G401.6 (cell line): ENCODE results near the gene ECI2.
"Not testable (repeated sequence)": the region's sequence is repeated elsewhere in the genome, so short reads cannot be mapped to it uniquely, and the experiment has no call there.

Source experiments
- FAIRE-seq: peaks from 2 replicates; lab custom pipeline; 2012; peaks lifted over from hg19 to GRCh38; lab: Jason Lieb, UNC

Gene ECI2

DNA sequence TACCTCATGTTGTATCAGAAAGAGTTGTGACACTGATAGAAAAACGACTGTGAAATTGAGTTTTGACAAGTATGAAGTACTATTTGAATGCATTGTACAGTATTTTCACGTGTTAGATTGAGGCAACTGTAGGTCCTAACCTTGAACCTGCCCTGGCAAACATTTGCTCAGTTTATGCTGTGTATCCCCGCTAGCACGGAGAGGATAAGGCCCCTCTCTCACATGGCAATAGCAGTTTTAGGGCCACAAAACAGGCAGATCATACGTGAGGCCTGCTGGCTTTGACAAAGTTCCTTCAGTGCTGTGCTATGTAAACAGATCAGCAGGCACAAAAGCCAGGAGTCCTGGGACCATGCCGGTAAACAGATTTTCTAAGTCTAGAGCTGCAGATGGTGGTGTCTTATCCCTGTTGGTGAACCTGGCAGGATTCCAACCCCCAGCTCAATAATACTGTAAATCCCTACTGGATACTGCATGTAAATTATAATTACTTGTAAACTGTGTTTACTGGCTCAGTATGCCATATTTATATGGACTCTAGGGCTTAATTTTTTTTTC lies 32.6 kb downstream of the ECI2 start:
- FAIRE-seq: no peak

DNA sequence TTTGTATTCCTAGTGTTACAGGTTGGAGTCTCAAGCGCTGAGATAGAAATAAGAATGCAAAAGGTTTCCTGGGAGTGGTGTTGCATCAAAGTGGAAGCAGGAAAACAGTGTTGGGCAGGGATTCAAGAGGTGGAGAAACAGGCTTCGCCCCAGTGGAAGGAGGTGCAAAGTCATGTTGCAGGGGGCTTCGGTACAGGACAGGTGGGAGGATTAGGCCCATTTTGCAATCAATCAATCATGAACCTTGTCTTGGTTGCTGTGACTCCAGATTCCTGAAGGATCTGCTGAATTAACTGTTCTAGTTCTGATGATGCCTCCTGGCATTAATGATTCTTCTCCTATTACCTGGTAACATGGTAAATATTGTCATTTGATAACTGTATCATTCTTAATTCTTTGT lies 34.1 kb downstream of the ECI2 start:
- no peak for FAIRE-seq

DNA sequence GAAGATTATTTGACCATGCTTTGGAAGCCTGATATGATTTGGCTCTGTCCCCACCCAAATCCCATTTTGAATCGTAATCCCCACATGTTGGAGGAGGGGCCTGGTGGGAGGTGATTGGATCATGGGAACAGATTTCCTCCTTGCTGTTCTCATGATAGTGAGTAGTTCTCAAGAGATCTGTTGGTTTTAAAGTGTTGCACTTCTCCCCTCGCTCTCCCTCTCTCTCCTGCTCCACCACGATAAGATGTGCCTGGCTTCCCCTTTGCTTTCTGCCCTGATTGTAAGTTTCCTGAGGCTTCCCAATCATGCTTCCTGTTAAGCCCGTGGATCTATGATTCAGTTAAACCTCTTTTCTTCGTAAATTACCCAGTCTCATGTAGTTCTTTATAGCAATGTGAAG lies 34.7 kb downstream of the ECI2 start:
- no peak for FAIRE-seq

DNA sequence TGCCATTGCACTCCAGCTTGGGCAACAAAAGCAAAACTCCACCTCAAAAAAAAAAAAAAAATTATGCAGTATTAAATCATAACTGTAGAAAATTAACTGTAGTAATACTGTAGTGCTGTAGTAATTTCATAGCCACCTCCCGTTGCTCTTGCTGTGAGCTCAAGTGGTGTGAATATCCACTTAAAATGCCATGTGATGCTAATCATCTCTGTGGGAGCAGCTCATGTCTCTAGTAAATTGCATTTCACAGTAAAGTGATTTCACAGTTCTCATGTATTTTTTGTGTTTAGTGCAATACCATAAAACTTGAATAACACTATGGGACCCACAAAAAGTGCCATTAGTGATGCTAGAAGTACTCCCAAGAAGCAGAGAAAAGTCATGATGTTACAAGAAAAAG lies 42.1 kb downstream of the ECI2 start:
- FAIRE-seq: no peak

DNA sequence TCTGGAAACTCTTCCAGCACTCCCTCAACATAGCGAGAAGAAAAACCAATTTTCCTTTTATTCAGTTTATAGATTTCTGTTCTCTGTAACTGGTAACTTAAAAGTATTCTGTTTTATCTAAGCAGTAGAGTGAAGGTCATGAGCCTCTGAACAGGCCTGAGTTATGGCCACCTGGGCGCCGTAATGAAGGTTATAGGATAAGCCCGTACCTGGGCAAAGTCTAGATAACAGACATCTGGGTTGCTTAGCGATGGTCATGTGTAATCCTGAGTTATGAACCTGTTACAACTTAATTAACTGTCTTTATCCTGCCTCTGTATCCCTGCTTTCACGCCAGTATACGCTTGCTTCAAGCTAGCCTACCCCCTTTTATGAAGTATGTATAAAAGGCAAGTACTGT lies 43.4 kb downstream of the ECI2 start:
- no peak for FAIRE-seq

DNA sequence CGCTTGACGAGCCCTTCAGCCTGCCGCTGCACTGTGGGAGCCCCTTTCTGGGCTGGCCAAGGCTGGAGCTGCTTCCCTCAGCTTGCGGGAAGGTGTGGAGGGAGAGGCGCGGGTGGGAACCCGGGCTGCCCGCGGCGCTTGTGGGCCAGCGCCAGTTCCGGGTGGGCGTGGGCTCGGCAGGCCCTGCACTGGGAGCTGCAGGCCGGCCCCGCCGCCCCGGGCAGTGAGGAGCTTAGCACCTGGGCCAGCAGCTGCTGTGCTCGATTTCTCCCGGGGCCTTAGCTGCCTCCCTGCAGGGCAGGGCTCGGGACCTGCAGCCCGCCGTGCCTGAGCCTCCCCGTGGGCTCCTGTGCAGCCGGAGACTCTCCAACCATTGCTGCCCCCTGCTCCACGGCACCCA lies 45.3 kb downstream of the ECI2 start:
- not testable (repeated sequence) for FAIRE-seq

DNA sequence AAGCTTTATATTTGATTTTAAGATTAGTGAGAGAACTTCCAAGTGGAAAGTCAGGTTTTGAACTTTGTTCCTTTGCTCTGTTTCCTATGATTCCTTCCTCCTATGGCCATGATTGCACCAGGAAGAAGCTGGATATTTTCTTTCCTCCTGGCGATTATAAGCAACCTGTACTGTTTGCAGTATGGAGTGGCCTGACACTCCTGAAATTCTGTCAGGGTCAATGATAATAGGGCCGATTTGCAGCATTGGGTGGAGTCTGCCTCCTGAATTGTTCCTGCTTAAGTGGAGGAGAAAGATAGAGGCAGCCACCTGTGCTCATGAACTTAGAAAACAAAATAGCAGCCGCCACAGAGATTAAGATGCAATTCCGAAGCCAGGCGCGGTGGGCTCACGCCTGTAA lies 46.7 kb downstream of the ECI2 start:
- no peak for FAIRE-seq

DNA sequence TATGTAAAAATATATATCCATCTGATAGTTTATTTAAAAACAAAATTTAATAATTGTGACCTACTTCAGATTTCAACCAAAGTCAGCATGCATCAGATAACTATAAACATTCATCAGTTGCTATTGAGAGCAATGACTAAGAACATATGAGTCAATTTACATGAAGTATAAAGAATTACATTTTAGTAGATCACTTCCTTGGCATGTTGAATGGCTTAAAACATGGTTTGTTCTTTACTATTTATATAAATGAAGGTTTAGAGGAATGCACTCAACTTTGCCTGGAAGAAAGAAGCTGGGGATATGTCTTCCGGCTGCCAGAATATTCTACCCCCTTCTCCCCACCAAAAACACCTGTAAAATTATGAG lies 50.1 kb downstream of the ECI2 start:
- FAIRE-seq: no peak

DNA sequence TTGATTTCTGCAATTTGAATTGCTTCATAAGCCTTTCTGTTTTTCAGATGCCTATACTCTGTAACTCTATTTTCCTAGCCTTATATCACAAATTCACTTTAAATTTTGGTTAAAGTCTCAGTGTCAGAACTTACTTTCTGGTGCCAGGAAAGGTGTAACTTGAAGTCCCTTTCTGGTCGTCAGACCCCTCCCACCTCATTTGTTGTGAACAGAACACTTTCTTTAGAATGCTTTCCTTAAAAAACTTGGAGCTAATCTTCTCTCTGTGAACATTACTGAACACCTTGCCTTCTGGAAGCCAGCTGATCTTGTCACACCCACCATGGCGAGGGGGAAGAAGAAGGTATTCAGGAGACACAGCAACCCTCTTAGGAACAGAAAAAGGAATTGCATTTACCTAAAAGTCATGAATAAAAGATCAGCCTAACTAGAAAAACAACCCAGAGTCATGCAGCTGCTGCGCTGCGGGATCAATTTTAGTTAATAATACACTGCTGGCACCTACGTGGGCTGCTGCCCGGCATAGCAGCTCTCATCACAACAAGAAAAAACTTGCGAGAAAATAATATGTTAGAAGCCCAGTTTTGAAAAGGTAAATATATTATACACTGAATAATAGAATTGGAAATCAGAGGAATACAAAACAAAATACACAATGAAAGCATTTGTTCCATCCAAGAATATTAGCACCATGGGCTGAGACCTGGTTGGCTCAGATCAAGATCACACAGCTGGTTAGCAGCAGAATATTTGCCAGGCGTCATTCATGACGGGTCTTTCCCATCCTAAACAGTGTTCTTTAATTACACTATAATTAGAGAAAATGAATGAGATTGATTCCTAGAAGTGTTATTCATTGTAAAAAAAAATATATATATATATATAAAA lies 50.7 kb downstream of the ECI2 start:
- no peak for FAIRE-seq

DNA sequence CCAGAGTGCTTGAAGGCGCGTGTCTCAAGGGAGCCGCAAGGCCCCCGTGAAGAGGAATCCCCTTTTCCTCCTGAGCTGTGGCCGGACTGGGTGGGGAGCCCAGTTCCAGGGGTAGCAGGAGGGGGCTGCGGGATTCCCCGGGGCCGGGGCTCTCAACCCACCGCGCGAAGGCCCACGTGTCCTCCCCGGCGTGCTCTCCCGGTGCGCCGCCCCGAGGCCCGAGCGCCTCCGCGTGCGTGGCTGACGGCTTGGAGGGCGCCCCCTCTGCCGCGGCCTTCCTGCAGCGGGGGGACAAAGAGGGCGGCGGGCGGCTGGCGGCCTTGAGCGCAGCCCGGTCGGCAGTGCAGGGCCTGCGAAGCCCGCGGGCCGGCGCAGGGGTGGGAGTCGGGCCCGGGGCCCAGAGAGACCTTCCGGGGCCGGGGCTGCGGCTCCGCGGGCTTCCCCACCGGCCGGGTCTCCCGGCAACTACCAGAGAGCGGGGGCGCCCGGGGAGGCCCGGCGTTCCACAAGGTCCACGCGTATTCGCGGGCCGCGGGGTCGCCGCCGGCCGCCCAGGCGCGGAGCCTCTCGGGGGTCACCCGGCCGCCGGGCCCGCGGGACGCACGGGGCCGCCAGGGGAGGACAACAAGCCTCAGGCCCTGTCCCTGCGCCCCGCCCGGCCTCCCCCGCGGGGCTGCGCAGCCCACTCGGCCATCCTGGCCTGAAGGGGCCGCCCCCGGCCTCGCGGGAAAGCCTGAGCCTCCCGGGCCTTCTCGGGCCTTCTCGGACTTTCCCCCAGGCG lies 56.5 kb downstream of the ECI2 start, which contains the start of gene FAM217A:
Gene FAM217A, minus strand, starts transcription at position 447 of the 781 bp plus-strand sequence. CDS start 1,723 bp downstream, outside the sequence.
- no peak for FAIRE-seq

DNA sequence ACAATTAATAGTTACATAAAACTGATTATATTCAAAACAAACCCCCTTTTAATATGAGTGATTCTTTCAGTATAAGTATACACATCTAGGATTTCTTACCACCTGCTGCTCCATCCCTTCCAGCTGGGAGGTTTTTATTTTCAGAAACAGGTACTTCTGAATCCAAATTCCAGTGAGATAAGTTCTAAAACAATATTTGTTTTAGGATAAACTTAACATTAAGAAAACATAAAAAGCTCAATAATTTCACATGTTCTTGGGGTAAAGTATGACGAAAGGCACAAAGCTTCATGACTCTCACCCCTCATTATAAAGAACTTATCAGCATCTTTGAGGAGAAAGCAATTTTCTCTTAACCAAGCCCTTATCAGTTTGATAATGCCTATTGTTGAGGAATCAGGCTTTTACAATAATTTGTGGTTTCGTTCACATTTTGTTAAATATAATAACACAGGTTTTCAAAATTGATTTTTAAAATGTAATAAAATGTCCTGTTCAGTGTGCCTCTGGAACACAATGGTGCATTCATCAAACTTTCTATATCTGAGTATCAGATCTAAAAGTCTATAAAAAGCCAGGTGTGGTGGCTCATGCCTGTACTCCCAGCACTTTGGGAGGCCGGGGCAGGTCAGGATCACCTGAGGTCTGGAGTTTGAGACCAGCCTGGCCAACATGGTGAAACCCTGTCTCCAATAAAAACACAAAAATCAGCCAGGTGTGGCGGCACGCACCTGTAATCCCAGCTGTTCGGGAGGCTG lies 60.7 kb downstream of the ECI2 start:
- no peak for FAIRE-seq

DNA sequence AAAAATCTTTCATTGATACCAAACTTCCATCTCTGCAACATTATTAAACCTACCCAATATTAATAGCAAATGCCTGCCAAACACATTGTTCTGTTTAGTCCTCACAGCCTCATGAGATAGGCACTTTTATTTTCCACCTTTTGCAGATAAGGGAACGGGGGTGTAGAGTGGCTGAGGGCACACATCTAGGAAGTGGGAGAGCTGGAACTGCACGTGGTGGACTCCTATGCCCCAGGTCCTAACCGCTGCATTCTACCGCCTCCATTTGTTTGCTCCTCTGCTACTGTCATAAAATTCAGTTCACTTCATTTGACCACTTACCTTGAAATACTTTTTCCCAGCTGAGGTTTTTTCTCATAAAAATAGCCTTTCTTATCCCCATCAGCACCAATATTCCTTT lies 64.0 kb downstream of the ECI2 start:
- no peak for FAIRE-seq

DNA sequence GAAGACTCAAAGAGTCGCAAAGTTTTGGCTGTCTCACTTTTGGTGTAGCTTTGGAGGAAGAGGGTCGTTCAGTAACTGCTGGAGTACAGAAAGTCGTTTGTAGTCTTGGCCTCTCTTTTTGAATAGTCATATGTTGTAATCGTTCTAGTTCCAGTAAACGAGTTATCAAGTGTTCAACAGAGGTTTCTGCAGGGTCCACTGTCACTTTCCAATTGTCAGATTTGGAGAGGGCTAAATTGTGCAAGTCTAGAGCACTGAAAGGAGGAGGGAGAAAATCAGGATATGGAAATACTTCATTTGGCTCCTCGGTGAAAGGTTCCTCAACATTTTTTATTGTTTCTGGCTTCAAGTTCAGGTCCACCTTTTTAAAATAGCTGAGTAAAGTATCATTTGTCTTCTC lies 66.2 kb downstream of the ECI2 start:
- no peak for FAIRE-seq

DNA sequence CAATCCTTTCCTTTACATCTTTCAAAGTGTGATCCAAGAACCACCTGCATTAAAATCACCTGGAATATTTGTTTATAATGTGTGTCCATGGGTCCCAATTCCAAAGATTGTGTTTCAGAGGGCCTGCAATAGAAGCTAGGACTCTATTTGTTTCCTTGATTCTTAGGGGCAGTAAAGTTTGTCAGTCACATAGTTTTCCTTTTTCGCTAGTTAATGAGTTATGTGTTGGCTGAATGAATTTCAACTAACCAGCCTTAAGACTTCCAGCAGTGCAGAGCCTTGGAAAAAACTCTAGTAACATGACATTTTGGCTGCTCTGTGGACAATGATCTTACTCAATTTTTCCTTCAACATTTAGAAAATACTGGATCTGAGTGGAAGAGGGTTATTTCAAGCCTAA lies 67.7 kb downstream of the ECI2 start:
- FAIRE-seq: no peak

DNA sequence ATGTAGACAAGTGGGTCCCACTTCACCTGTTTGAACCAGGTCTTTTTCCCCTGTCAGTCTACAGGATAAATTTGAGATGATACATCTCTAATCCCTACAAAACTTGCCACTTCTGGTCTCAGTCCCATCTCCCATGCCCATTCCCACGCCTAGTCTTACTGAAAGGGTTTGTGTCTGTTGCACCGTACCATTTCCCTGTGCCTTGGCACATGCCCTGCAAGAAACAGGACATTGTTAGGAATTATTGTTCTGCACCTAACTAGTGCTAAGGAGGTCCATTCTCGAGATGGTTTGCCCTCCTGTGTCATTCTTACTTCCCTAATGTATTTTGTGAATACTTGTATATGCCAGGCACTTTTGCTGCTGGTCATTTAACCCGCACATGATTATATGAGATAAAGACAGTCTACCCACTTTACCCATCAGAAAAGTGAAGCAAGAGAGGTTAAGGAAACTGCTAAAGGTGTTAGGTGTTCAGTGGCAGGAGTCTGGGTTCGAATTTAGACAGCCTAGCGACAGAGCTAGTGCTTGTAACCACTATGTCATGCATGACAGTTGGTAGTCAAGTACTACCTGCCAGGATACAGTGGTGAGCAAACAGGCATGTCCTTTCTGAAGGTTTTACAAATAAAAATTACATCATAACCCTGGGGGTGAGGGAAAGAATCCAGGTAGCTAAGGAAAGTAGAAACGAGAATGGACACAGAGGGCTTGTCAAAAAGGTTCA lies 69.2 kb downstream of the ECI2 start:
- FAIRE-seq: no peak
